ENCODE data around the gene RC3H2. TPM values are rescaled to one million over a fixed set of nuclear protein-coding genes. Genes with fewer than 3 reads are reported as not detected.
A peak's percentile ranks its signal among the peaks of the same experiment; 100 is the strongest.

Gene RC3H2
- total and polyA plus RNA-seq, 2 of the 13 experiments (the other 11 are each of a cell fraction or from before 2014, with no cell fraction given): 21.0 to 36.4 TPM

DNA sequence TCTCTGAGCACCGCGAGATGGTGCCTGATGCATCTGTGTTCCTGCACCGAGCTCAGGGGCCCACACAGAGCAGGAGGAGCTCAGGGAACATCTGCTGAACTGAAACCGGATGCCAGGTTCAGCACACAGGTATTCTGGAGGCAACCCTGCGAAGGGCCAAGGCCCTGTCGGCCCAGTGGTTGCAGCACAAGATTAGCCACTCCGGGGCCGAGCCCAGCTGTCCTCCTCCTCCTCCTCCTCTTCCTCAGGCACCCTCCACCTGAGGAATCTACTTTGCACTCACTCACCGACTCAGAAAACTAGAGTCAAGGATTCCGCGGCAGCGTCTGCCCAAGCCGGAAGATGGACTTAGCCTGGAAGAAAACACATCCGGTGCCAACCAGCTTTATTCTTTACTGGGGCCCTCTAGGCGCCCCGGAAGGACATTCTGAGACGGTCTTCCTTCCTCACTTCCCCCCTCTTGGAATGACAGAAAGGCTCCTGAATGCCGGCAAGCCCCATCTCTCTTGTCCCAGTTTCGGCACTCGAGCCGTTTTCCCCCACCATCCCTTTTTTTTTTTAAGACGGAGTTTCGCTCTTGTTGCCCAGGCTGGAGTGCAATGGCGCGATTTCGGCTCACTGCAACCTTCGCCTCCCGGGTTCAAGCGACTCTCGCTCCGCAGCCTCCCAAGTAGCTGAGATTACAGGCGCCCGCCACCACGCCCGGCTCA is 8.0 kb upstream of the RC3H2 start, which contains the start of gene ZBTB6 (continued):
- TF ChIP-seq THAP7 (CRISPR knock-in tag; IDR thresholded peaks at IDR 0.05): no peak
- TF ChIP-seq ZNF280B (CRISPR knock-in tag; IDR thresholded peaks at IDR 0.05; ENCODE audit: borderline replicate concordance): peak; percentile 44; the same call in 1 of the 2 replicates
- TF ChIP-seq RBM39 (IDR thresholded peaks at IDR 0.05; ENCODE audit: low read depth, low read length, poor library complexity, severe bottlenecking): no peak
- no peak for TF ChIP-seq ZBTB10 (CRISPR knock-in tag; IDR thresholded peaks at IDR 0.05; ENCODE audit: borderline replicate concordance)
- TF ChIP-seq, protein P1, sequence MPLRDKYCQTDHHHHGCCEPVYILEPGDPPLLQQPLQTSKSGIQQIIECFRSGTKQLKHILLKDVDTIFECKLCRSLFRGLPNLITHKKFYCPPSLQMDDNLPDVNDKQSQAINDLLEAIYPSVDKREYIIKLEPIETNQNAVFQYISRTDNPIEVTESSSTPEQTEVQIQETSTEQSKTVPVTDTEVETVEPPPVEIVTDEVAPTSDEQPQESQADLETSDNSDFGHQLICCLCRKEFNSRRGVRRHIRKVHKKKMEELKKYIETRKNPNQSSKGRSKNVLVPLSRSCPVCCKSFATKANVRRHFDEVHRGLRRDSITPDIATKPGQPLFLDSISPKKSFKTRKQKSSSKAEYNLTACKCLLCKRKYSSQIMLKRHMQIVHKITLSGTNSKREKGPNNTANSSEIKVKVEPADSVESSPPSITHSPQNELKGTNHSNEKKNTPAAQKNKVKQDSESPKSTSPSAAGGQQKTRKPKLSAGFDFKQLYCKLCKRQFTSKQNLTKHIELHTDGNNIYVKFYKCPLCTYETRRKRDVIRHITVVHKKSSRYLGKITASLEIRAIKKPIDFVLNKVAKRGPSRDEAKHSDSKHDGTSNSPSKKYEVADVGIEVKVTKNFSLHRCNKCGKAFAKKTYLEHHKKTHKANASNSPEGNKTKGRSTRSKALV (CRISPR knock-in tag; IDR thresholded peaks at IDR 0.05): 0 out of 2 replicates have a peak, but pooled peaks have one; percentile 49
- TF ChIP-seq ZSCAN29 (CRISPR knock-in tag; conservative IDR thresholded peaks at IDR 0.05): peak; percentile 52; the same call in 1 of the 2 replicates
- TF ChIP-seq, protein P2, sequence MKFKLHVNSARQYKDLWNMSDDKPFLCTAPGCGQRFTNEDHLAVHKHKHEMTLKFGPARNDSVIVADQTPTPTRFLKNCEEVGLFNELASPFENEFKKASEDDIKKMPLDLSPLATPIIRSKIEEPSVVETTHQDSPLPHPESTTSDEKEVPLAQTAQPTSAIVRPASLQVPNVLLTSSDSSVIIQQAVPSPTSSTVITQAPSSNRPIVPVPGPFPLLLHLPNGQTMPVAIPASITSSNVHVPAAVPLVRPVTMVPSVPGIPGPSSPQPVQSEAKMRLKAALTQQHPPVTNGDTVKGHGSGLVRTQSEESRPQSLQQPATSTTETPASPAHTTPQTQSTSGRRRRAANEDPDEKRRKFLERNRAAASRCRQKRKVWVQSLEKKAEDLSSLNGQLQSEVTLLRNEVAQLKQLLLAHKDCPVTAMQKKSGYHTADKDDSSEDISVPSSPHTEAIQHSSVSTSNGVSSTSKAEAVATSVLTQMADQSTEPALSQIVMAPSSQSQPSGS (CRISPR knock-in tag; IDR thresholded peaks at IDR 0.05): no peak
- TF ChIP-seq ZNF740 (CRISPR knock-in tag; IDR thresholded peaks at IDR 0.05): no peak
- TF ChIP-seq ZNF891 (CRISPR knock-in tag; IDR thresholded peaks at IDR 0.05): peak; percentile 56
- TF ChIP-seq ATF7 (IDR thresholded peaks at IDR 0.05): no peak
- 0 out of 2 replicates have a peak, but pooled peaks have one; percentile 67 for TF ChIP-seq ATF7 (CRISPR knock-in tag; IDR thresholded peaks at IDR 0.05)
- no peak; the same call in 1 of the 2 replicates for TF ChIP-seq ZNF232 (CRISPR knock-in tag; IDR thresholded peaks at IDR 0.05; ENCODE audit: borderline replicate concordance)
- TF ChIP-seq CTCF (CRISPR knock-in tag; IDR thresholded peaks at IDR 0.05): peak; percentile 56
- no peak; the same call in 1 of the 2 replicates for TF ChIP-seq ZNF331 (CRISPR knock-in tag; IDR thresholded peaks at IDR 0.05)
- TF ChIP-seq ZNF557 (CRISPR knock-in tag; IDR thresholded peaks at IDR 0.05): peak; percentile 73; the same call in 1 of the 2 replicates
- no peak for TF ChIP-seq ZNF576 (CRISPR knock-in tag; IDR thresholded peaks at IDR 0.05)
- TF ChIP-seq FOSL1 (CRISPR knock-in tag; IDR thresholded peaks at IDR 0.05; ENCODE audit: borderline replicate concordance): no peak
